ENCODE data around the gene GRB14.

DNA sequence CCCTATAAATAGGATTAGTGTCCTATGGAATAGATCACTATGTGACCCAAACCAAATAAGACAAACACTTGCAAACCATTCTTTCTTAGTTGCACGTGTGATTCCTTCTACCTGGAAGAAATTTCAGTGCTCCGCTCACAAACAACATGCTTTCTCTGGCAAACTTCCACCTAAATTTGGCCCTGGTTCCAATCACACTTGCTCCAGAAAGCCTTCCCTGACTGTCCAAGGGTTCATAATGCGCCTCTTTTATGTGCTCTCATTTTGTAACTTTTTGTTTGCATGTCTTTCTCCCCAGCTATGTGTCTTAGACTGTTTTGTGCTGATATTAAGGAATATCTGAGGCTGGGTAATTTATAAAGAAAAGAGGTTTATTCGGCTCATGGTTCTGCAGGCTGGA lies 69.8 kb downstream of the GRB14 start:
- TF ChIP-seq CTCF (conservative IDR thresholded peaks at IDR 0.05 in 1 of 2, IDR thresholded peaks at IDR 0.05 in 1 of 2; ENCODE audit: low read depth in 1 of 2, low read length in 2 of 2) (no peak), EZH2 (IDR thresholded peaks at IDR 0.05; ENCODE audit: low read length, missing control alignments) (no peak)
